ENCODE data around the gene MPST. TPM values are rescaled to one million over a fixed set of nuclear protein-coding genes. Genes with fewer than 3 reads are reported as not detected.

The MPST gene
- total and polyA plus RNA-seq, 2 donors (not counting 1 experiment from before 2014, with no cell fraction given) = 14.8 to 51.5 TPM

DNA sequence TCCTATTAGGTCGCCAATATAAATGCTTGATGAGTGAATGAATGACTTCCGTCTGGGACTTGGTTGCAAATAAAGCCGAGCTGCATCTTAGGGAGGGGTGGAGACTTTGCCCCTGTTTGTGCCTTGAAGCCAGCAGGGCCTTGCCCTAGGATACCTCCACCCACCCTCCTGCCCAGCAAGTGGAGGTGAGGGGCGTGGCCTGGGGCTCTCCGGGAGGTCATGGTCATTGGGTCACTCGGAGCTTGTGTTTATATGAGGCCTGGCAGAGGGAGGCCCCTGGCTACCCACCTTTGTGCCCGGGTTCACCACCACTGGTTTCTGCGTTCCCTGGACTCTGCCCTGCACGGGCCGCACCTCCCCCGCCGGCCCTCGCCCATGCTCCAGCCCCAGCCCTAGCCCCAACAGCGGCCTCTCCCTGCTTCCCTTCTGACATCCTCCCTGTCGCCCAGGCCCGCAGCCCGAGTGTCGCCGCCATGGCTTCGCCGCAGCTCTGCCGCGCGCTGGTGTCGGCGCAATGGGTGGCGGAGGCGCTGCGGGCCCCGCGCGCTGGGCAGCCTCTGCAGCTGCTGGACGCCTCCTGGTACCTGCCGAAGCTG, 4.3 kb downstream of the MPST start:
- peaks cover 5% of the 10 kb centered on the region for H3K79me2 ChIP-seq (ENCODE audit: control insufficient read depth, insufficient read depth, low read length)
- peaks cover 2% of the 10 kb centered on the region for H3K36me3 ChIP-seq (ENCODE audit: control insufficient read depth, insufficient read depth, low read length)
- no peak overlapping the region for H2AFZ ChIP-seq (ENCODE audit: low read length)
- DNase-seq (ENCODE audit: low read depth in 2 of 2) = no peak
- no peaks in the 10 kb centered on the region for H3K27me3 ChIP-seq (ENCODE audit: control insufficient read depth, insufficient read depth, low read length)
- H3K4me2 ChIP-seq (ENCODE audit: extremely low read depth, insufficient read depth, low read length) = no peak overlapping the region
- no peaks in the 10 kb centered on the region for H3K4me1 ChIP-seq (ENCODE audit: control insufficient read depth, extremely low read depth, insufficient read depth, low read length)
- H3K9me3 ChIP-seq (ENCODE audit: control insufficient read depth, insufficient read depth, low read depth, low read length) = no peaks in the 10 kb centered on the region
- H3K27ac ChIP-seq (ENCODE audit: insufficient read depth, low read length) = no peak overlapping the region
- H3K4me3 ChIP-seq (replicated peaks in 1 of 4; ENCODE audit: control extremely low read depth in 1 of 4, insufficient read depth in 1 of 4, low read depth in 3 of 4, low read length in 4 of 4) = no peak overlapping the region
- no peak overlapping the region for H3K9ac ChIP-seq (ENCODE audit: insufficient read depth, low read length)
- no peaks in the 10 kb centered on the region for H4K20me1 ChIP-seq (ENCODE audit: control insufficient read depth, extremely low read depth, insufficient read depth, low read length)
- TF ChIP-seq, protein P1, sequence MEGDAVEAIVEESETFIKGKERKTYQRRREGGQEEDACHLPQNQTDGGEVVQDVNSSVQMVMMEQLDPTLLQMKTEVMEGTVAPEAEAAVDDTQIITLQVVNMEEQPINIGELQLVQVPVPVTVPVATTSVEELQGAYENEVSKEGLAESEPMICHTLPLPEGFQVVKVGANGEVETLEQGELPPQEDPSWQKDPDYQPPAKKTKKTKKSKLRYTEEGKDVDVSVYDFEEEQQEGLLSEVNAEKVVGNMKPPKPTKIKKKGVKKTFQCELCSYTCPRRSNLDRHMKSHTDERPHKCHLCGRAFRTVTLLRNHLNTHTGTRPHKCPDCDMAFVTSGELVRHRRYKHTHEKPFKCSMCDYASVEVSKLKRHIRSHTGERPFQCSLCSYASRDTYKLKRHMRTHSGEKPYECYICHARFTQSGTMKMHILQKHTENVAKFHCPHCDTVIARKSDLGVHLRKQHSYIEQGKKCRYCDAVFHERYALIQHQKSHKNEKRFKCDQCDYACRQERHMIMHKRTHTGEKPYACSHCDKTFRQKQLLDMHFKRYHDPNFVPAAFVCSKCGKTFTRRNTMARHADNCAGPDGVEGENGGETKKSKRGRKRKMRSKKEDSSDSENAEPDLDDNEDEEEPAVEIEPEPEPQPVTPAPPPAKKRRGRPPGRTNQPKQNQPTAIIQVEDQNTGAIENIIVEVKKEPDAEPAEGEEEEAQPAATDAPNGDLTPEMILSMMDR (conservative IDR thresholded peaks at IDR 0.05 in 1 of 2, IDR thresholded peaks at IDR 0.05 in 1 of 2; ENCODE audit: low read depth in 1 of 2, low read length in 2 of 2) = no peak
- TF ChIP-seq EZH2 (IDR thresholded peaks at IDR 0.05; ENCODE audit: low read length, missing control alignments) = no peak

DNA sequence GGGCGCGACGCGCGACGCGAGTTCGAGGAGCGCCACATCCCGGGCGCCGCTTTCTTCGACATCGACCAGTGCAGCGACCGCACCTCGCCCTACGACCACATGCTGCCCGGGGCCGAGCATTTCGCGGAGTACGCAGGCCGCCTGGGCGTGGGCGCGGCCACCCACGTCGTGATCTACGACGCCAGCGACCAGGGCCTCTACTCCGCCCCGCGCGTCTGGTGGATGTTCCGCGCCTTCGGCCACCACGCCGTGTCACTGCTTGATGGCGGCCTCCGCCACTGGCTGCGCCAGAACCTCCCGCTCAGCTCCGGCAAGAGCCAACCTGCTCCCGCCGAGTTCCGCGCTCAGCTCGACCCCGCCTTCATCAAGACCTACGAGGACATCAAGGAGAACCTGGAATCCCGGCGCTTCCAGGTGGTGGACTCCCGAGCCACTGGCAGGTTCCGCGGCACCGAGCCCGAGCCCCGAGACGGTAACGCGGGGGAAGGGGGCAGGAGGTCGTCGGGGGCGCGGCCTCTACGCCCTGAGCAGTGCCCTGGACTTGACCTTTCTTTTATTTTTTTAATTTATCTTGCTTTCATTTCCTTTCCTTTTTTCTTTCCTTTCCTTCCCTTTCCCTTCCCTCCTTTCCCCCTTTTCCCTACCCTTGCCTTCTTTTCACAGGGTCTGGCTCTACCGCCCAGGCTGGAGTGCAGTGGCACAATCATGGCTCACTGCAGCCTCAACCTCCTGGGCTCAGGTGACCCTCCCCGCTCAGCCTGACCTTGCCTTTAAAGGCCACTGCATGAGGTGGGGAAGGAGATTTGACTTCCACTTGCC, 5.0 kb downstream of the MPST start:
- no peaks in the 10 kb centered on the region for H3K4me1 ChIP-seq (ENCODE audit: control insufficient read depth, extremely low read depth, insufficient read depth, low read length)
- H3K4me3 ChIP-seq (replicated peaks in 1 of 4; ENCODE audit: control extremely low read depth in 1 of 4, insufficient read depth in 1 of 4, low read depth in 3 of 4, low read length in 4 of 4) = no peak overlapping the region
- DNase-seq (ENCODE audit: low read depth in 2 of 2) = no peak
- no peak overlapping the region for H3K4me2 ChIP-seq (ENCODE audit: extremely low read depth, insufficient read depth, low read length)
- TF ChIP-seq, protein P1 (conservative IDR thresholded peaks at IDR 0.05 in 1 of 2, IDR thresholded peaks at IDR 0.05 in 1 of 2; ENCODE audit: low read depth in 1 of 2, low read length in 2 of 2) = no peak
- TF ChIP-seq EZH2 (IDR thresholded peaks at IDR 0.05; ENCODE audit: low read length, missing control alignments) = no peak
- H3K36me3 ChIP-seq (ENCODE audit: control insufficient read depth, insufficient read depth, low read length) = peaks cover 6% of the 10 kb centered on the region
- H3K9ac ChIP-seq (ENCODE audit: insufficient read depth, low read length) = no peak overlapping the region
- H3K27ac ChIP-seq (ENCODE audit: insufficient read depth, low read length) = no peak overlapping the region
- no peaks in the 10 kb centered on the region for H4K20me1 ChIP-seq (ENCODE audit: control insufficient read depth, extremely low read depth, insufficient read depth, low read length)
- H3K79me2 ChIP-seq (ENCODE audit: control insufficient read depth, insufficient read depth, low read length) = peaks cover 5% of the 10 kb centered on the region
- H3K9me3 ChIP-seq (ENCODE audit: control insufficient read depth, insufficient read depth, low read depth, low read length) = no peaks in the 10 kb centered on the region
- H3K27me3 ChIP-seq (ENCODE audit: control insufficient read depth, insufficient read depth, low read length) = no peaks in the 10 kb centered on the region
- no peak overlapping the region for H2AFZ ChIP-seq (ENCODE audit: low read length)

DNA sequence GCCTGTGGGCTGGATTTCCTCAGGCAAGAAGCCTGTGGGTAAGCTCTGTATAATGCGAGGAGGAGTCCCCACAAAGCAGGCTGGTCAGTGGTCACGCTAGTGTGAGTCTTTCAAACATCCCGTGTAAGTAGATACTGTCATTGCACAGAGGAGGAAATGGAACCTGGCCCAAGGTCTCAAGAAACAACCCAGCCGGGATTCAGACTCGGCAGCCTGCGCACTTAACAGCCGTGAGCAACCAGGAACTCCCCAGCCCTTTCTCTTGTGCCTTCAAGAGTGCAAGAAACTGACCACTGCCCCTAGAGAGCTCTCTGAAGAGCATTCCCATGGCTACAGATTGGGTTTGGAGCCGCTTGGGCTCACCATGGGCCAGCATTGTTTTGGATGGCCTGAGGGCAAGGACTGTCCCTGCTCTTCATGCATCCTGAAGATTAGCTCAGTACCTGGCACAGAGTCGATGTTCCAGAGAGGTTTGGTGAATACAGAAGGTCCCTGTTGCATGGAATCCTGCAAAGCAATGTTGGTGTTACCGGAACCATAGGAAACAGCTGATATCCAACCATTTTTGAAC, 6.0 kb downstream of the MPST start:
- no peak overlapping the region for H3K9ac ChIP-seq (ENCODE audit: insufficient read depth, low read length)
- no peak overlapping the region for H3K27ac ChIP-seq (ENCODE audit: insufficient read depth, low read length)
- no peaks in the 10 kb centered on the region for H3K4me1 ChIP-seq (ENCODE audit: control insufficient read depth, extremely low read depth, insufficient read depth, low read length)
- peaks cover 2% of the 10 kb centered on the region for H3K79me2 ChIP-seq (ENCODE audit: control insufficient read depth, insufficient read depth, low read length)
- no peaks in the 10 kb centered on the region for H3K9me3 ChIP-seq (ENCODE audit: control insufficient read depth, insufficient read depth, low read depth, low read length)
- H2AFZ ChIP-seq (ENCODE audit: low read length) = no peak overlapping the region
- peaks cover 6% of the 10 kb centered on the region for H3K36me3 ChIP-seq (ENCODE audit: control insufficient read depth, insufficient read depth, low read length)
- H3K4me2 ChIP-seq (ENCODE audit: extremely low read depth, insufficient read depth, low read length) = no peak overlapping the region
- no peaks in the 10 kb centered on the region for H4K20me1 ChIP-seq (ENCODE audit: control insufficient read depth, extremely low read depth, insufficient read depth, low read length)
- TF ChIP-seq, protein P1 (conservative IDR thresholded peaks at IDR 0.05 in 1 of 2, IDR thresholded peaks at IDR 0.05 in 1 of 2; ENCODE audit: low read depth in 1 of 2, low read length in 2 of 2) = no peak
- TF ChIP-seq EZH2 (IDR thresholded peaks at IDR 0.05; ENCODE audit: low read length, missing control alignments) = no peak
- H3K27me3 ChIP-seq (ENCODE audit: control insufficient read depth, insufficient read depth, low read length) = no peaks in the 10 kb centered on the region
- no peak overlapping the region for H3K4me3 ChIP-seq (replicated peaks in 1 of 4; ENCODE audit: control extremely low read depth in 1 of 4, insufficient read depth in 1 of 4, low read depth in 3 of 4, low read length in 4 of 4)
- no peak for DNase-seq (ENCODE audit: low read depth in 2 of 2)

Measured in fibroblast of lung (primary cell).